Loucy (cell line): ENCODE measurements around the gene LGR5.

Experiments
- H2AFZ ChIP-seq: fragments of 200-600 bp; sonication (generic); 2 replicates; pipeline ENCODE4 v1.6.0; 2016; ENCODE audit warnings: antibody characterized with exemption, mild to moderate bottlenecking, low read length, moderate library complexity
- H3F3A ChIP-seq: fragments of 200-600 bp; 2 replicates; pipeline ENCODE4 v1.6.0; 2016; ENCODE audit warnings: antibody characterized with exemption, low read depth, mild to moderate bottlenecking
- H3K27me3 ChIP-seq: fragments of 200-600 bp; sonication (generic); 2 replicates; pipeline ENCODE4 v1.6.1; 2014; ENCODE audit warnings: low read length, mild to moderate bottlenecking; ENCODE audit not compliant: insufficient read depth, poor library complexity, severe bottlenecking
- H3K36me3 ChIP-seq: fragments of 200-600 bp; sonication (generic); 2 replicates; pipeline ENCODE4 v1.6.1; 2016; ENCODE audit warnings: low read length; ENCODE audit not compliant: insufficient read depth
- H3K4me1 ChIP-seq: fragments of 200-600 bp; sonication (generic); 2 replicates; pipeline ENCODE4 v1.5.1; 2014; ENCODE audit warnings: low read length, mild to moderate bottlenecking; ENCODE audit not compliant: insufficient read depth, poor library complexity, severe bottlenecking
- H3K4me2 ChIP-seq: fragments of 200-600 bp; sonication (generic); 2 replicates; pipeline ENCODE4 v1.6.0; 2014; ENCODE audit warnings: antibody characterized with exemption, low read length, low read depth, mild to moderate bottlenecking; ENCODE audit not compliant: poor library complexity, severe bottlenecking
- H3K4me3 ChIP-seq: fragments of 200-600 bp; sonication (generic); 2 replicates; pipeline ENCODE4 v1.5.1; 2014; ENCODE audit warnings: low read length, mild to moderate bottlenecking, mixed read lengths; ENCODE audit not compliant: poor library complexity, severe bottlenecking
- H3K79me2 ChIP-seq: fragments of 200-600 bp; sonication (generic); 2 replicates; pipeline ENCODE4 v1.6.1; 2014; ENCODE audit warnings: low read length; ENCODE audit not compliant: insufficient read depth
- H3K9ac ChIP-seq: fragments of 200-600 bp; sonication (generic); 2 replicates; pipeline ENCODE4 v1.6.0; 2014; ENCODE audit warnings: mild to moderate bottlenecking, low read depth, low read length, moderate library complexity; ENCODE audit not compliant: poor library complexity, severe bottlenecking
- H3K9me2 ChIP-seq: fragments of 200-600 bp; sonication (generic); replicated peaks from 2 replicates; pipeline ENCODE4 v1.6.1; 2016; ENCODE audit warnings: low read depth, low read length, mixed read lengths
- H3K9me3 ChIP-seq: fragments of 200-600 bp; sonication (generic); 2 replicates; pipeline ENCODE4 v1.6.1; 2014; ENCODE audit warnings: mild to moderate bottlenecking, antibody characterized with exemption, low read length, low read depth; ENCODE audit not compliant: insufficient read depth
- H4K20me1 ChIP-seq: fragments of 200-600 bp; sonication (generic); 2 replicates; pipeline ENCODE4 v1.6.0; 2014; ENCODE audit warnings: antibody characterized with exemption, low read length, mild to moderate bottlenecking; ENCODE audit not compliant: insufficient read depth, poor library complexity, severe bottlenecking
- EZH2phosphoT487 ChIP-seq: fragments of 200-600 bp; IDR thresholded peaks from 2 replicates; pipeline ENCODE4 v1.6.1; 2018; ENCODE audit warnings: antibody characterized with exemption, mild to moderate bottlenecking, moderate library complexity, borderline replicate concordance
- TF ChIP-seq, protein P1 (sequence below): fragments of 200-600 bp; sonication (generic); conservative IDR thresholded peaks from 2 replicates; pipeline ENCODE4 v1.5.1; 2014; ENCODE audit warnings: mild to moderate bottlenecking, antibody characterized with exemption, low read length

LGR5 gene

DNA sequence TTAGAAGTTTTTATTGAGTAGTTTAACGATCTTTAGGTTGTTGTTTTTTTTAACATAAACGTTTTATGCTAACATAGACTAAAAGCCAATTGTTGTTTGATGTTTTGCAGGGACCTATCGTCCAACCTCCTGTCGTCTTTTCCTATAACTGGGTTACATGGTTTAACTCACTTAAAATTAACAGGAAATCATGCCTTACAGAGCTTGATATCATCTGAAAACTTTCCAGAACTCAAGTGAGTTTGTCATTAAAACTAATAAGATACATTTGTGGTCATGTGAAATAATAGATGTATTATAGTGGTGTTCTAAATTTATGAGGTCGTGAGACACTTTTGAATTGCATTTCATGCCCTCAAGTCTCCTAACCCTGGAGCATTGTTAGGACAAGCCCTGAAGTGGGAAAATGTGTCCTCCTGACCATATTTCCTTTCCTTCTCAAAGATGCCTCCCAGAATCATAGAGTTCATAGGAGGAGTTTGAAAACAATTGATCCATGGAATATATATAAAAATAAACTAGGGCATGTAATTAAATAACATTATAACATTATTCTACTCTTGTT is 139.2 kb downstream of the LGR5 start:
- H3F3A ChIP-seq = no peaks in the 10 kb centered on the region
- no peak overlapping the region for H2AFZ ChIP-seq
- H4K20me1 ChIP-seq = no peaks in the 10 kb centered on the region
- no peaks in the 10 kb centered on the region for H3K9me2 ChIP-seq
- H3K4me3 ChIP-seq = no peak overlapping the region
- H3K4me2 ChIP-seq = no peak overlapping the region
- H3K36me3 ChIP-seq = no peaks in the 10 kb centered on the region
- no peak overlapping the region for H3K9ac ChIP-seq
- no peaks in the 10 kb centered on the region for H3K79me2 ChIP-seq
- peaks cover 20% of the 10 kb centered on the region for H3K4me1 ChIP-seq
- no peaks in the 10 kb centered on the region for H3K27me3 ChIP-seq
- TF ChIP-seq, protein P1, sequence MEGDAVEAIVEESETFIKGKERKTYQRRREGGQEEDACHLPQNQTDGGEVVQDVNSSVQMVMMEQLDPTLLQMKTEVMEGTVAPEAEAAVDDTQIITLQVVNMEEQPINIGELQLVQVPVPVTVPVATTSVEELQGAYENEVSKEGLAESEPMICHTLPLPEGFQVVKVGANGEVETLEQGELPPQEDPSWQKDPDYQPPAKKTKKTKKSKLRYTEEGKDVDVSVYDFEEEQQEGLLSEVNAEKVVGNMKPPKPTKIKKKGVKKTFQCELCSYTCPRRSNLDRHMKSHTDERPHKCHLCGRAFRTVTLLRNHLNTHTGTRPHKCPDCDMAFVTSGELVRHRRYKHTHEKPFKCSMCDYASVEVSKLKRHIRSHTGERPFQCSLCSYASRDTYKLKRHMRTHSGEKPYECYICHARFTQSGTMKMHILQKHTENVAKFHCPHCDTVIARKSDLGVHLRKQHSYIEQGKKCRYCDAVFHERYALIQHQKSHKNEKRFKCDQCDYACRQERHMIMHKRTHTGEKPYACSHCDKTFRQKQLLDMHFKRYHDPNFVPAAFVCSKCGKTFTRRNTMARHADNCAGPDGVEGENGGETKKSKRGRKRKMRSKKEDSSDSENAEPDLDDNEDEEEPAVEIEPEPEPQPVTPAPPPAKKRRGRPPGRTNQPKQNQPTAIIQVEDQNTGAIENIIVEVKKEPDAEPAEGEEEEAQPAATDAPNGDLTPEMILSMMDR = no peak
- TF ChIP-seq EZH2phosphoT487 = no peak
- H3K9me3 ChIP-seq = no peaks in the 10 kb centered on the region

DNA sequence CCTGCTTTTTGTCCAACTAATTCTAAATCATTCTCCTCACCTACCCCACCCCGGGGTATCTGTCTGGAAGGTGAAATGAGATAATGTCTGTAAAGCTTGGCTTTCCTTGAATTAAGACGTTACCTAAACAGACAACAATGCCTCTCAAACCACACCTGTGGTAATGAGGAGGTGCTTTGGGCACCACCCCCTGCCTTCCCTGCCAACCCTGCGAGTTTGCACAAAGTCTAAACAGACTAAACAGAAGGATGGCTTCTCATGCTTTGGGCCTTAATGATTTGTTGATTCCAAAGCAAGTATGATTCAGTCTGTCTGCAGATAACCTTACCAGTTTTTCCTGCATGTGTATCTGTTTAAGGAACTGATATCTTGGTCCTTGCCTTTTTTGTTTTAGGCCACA is 141.6 kb downstream of the LGR5 start:
- no peaks in the 10 kb centered on the region for H3K9me3 ChIP-seq
- no peaks in the 10 kb centered on the region for H3K79me2 ChIP-seq
- H3K4me2 ChIP-seq = no peak overlapping the region
- H3K27me3 ChIP-seq = no peaks in the 10 kb centered on the region
- H3K4me3 ChIP-seq = no peak overlapping the region
- no peak for TF ChIP-seq EZH2phosphoT487
- TF ChIP-seq, protein P1 = no peak
- H2AFZ ChIP-seq = no peak overlapping the region
- H3K36me3 ChIP-seq = no peaks in the 10 kb centered on the region
- no peaks in the 10 kb centered on the region for H3K9me2 ChIP-seq
- no peak overlapping the region for H3K9ac ChIP-seq
- H3F3A ChIP-seq = no peaks in the 10 kb centered on the region
- H4K20me1 ChIP-seq = no peaks in the 10 kb centered on the region
- peaks cover 20% of the 10 kb centered on the region for H3K4me1 ChIP-seq

DNA sequence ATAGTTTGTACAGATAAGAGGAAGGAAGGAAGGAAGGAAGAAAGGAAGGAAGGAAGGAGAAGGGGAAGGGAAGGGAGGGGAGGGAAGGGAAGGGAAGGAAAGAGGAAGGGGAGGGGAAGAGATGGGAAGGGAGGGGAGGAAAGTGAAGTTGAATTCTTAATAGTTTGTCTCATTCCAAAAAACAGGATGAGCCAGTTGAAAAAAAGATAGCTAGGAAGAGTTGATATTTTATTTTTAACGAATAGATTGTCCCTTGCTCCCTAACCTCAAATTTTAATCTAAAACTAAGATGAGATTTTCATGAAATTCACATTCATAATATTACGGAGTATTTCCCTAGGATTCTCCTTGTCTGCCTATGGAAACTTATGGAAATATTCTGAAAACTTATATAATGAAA is 143.3 kb downstream of the LGR5 start:
- Histone ChIP-seq H3K4me2 (no peak overlapping the region), H2AFZ (no peak overlapping the region), H3K4me3 (no peak overlapping the region), H3F3A (no peaks in the 10 kb centered on the region), H4K20me1 (no peaks in the 10 kb centered on the region), H3K36me3 (no peaks in the 10 kb centered on the region), H3K9ac (no peak overlapping the region), H3K79me2 (no peaks in the 10 kb centered on the region), H3K27me3 (no peaks in the 10 kb centered on the region), H3K4me1 (peaks cover 8% of the 10 kb centered on the region), H3K9me3 (no peaks in the 10 kb centered on the region), H3K9me2 (no peaks in the 10 kb centered on the region)
- TF ChIP-seq EZH2phosphoT487 = no peak

DNA sequence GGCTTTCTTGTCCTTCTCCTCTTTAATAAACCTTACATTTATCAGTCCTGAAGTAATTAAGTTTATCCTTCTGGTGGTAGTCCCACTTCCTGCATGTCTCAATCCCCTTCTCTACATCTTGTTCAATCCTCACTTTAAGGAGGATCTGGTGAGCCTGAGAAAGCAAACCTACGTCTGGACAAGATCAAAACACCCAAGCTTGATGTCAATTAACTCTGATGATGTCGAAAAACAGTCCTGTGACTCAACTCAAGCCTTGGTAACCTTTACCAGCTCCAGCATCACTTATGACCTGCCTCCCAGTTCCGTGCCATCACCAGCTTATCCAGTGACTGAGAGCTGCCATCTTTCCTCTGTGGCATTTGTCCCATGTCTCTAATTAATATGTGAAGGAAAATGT is 144.8 kb downstream of the LGR5 start:
- no peak for TF ChIP-seq EZH2phosphoT487
- TF ChIP-seq, protein P1 = no peak
- H3F3A ChIP-seq = no peaks in the 10 kb centered on the region

More for the DNA sequence above, 144.8 kb downstream of the LGR5 start:
- Histone ChIP-seq H2AFZ (no peak overlapping the region), H3K9ac (no peak overlapping the region), H3K4me1 (no peaks in the 10 kb centered on the region), H3K27me3 (no peaks in the 10 kb centered on the region), H3K9me2 (no peaks in the 10 kb centered on the region), H3K4me2 (no peak overlapping the region), H3K9me3 (no peaks in the 10 kb centered on the region), H4K20me1 (no peaks in the 10 kb centered on the region), H3K4me3 (no peak overlapping the region), H3K79me2 (no peaks in the 10 kb centered on the region), H3K36me3 (no peaks in the 10 kb centered on the region)
